Brain pericyte (primary cell): ENCODE results near the gene CIZ1.

Source experiments
- DNase-seq: peaks from one replicate; pipeline ENCODE4 v3.0.0-alpha.2; 2012; ENCODE audit warnings: low read depth, low spot score

The CIZ1 gene

DNA sequence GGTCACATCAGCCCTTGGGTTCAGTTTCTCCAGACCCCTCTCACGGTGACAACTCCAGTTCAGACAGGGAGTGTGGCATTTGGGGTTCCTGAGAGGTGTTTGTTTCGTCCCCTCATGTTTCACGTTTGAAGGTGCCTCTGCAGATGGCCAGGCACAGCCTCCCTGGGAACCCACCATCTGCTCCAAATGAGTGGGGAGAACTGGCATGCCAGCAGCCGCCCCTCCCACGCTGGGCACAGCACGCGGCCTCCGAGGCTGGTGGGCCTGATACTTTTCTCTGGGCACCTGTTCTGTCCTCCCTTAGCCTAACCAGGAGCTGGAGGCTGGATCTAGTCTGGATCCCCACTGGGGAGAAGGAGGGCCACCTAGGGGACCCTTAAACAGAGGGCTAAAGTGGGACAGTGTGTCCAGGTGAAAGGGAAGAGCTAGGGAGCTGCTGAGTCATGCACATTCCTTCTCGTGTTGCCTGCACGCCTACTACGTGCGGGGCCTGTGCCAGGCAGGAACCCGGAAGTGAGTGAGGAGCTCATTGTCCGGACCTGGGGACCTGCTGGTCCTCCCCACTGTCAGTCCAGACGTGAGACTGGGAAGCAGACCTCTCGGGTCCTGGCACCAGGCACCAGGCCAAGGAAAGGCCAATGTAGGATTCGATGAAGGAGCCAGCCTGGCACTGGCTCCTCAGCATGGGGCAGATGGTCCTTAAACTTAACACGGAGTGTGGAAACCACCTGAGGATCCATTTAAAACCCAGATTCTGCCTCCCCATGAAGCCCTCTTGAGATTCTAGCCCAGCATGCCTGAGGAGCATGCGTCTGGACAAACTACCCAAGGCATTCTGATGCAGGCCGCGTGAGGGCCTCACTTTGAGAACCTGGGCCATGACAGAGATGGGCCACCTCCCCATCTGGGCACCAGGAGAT is 23.5 kb upstream of the CIZ1 start:
- no peak for DNase-seq

- no peak for DNase-seq
Measured at GRCh38 chr9:128213746-128214497, 22.6 kb upstream of the CIZ1 start.

- no peak for DNase-seq
Measured at GRCh38 chr9:128211981-128212281, 20.6 kb upstream of the CIZ1 start.

GRCh38 chr9:128211186-128211980 is 20.0 kb upstream of the CIZ1 start:
- DNase-seq: no peak

GRCh38 chr9:128208946-128209669 is 17.7 kb upstream of the CIZ1 start:
- DNase-seq: no peak

DNA sequence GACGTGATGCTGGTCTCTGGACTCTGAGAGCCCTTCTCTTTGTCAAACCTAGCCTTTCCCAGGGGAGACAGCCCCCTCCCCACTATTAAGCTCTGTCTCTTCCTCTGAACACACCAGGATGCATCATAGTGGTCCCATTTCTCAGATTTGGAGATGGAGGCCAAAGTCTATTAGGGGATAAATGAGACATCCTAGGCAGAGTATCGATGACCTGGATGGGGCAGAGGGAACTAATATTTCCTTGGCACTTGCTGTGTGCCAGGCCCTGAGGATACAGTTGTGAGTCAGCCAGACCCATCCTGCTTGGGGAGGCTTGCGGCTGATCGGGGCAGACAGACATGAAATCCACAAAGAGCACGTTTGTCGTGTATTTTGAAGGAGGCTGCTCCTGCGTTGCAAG is 17.0 kb upstream of the CIZ1 start:
- DNase-seq: no peak

- DNase-seq: no peak
Measured at GRCh38 chr9:128206916-128207910, 15.8 kb upstream of the CIZ1 start.

GRCh38 chr9:128206484-128206883 is 15.1 kb upstream of the CIZ1 start:
- DNase-seq: no peak

DNA sequence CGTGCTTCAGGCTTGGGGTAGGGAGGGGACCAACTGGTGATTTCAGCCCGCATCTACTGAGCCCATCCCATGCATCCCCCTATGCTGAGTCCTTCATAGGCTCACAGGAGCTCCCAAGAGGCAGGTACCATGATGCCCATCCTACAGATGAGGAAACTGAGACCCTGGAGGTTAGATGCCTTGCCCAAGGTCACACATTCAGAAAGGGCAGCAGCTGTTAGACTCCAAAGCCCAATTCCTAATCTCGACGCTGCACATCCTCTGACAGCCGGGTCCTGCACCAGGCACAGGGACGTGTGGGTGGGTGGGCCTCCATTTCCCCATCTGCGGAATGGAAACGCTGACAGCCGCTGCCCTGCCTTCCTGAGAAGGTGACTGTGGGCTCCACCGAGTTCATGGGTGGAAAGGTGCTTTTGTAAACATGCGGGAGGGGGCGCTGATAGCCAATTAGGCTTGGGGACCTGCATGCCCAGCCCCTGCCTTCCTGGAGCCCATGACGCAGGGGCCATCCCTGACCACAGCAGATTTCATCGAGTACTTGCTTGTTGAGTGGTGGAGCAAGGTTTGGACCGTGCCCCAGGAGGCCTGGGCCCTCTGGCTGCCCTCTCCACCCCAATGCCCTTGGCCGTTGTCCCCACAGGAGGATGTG is 14.0 kb upstream of the CIZ1 start:
- no peak for DNase-seq

- no peak for DNase-seq
Measured at GRCh38 chr9:128204858-128205257, 13.5 kb upstream of the CIZ1 start.

DNA sequence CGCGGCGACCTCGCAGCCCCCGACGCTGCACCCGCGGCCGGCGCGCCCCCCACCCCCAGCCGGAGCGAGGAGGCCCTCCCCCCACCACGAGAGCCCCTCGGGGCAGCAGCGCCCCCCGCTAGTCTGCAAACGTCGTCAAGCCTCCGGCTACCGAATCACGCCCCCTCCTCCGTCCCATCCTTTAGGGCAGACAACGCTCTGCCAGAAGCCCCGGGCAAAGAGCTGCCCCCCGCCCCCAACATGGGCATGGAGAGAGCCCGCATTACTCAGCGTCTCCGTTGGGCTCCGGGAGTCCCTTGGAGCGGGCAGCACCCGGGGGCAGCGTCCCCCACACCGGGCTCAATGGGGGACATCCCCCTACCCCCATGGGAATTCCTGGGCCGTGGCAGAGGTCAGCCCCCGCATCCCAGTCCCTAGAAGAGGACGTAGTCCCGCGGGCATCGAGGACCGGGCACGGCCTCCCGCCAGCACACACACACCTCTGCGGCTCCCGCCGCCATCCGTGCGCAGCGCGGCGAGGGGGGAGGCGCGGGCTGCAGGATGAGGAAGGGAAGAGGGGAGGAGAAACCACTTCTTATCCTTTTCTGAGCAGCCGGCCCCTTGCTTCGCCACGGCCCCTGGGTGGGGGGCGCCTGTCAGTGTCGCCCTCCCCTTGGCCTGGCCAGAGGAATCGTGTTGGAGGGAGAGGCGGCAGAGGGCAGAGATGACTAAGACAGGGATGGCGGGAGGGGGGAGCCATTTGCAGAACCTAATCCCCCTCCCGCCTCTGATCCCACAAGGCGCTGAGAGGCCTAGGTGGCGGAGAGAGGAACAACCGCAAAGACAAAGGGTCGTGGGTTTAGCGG is 12.6 kb upstream of the CIZ1 start:
- DNase-seq: no peak

- no peak for DNase-seq
Measured at GRCh38 chr9:128203024-128203706, 11.8 kb upstream of the CIZ1 start, which contains the start of gene DNM1. DNM1 (plus strand) TSS chr9:128203379; CDS start chr9:128203471, 92 bp downstream.

DNA sequence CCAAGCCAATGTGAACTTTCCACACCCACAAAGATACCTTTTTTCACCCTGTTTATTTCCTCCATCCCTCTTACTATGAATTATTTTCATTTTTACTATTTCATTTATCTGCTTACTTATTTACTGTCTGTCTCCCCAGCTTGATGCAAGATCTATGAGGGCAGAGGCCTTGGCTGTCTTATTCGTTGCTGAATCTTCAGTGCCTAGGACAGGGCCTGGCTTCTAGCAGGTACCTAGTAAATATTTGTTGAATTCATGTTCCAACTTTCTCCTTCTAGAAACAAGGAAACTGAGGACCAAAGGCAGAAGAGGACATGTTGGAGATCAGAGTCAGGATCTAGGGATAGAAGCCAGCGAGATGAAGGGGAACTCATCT is 11.3 kb upstream of the CIZ1 start:
- DNase-seq: no peak

GRCh38 chr9:128201441-128202369 is 10.3 kb upstream of the CIZ1 start:
- DNase-seq: peak; percentile 45

- DNase-seq: no peak
Measured at GRCh38 chr9:128193469-128194096, 2.2 kb upstream of the CIZ1 start.

- no peak for DNase-seq
Measured at GRCh38 chr9:128192601-128193371, 1.4 kb upstream of the CIZ1 start.
